MCF 10A (cell line): Measurements from ENCODE around the gene GRIN2C. TPM values are rescaled to one million over a fixed set of nuclear protein-coding genes. Genes with fewer than 3 reads are reported as not detected.

ENCODE experiments used
- BruUV-seq: library from RNA; stranded (reverse); fragments of 400-500 nt; replicated peaks from 2 replicates; lab custom pipeline; 2021; lab: Mats Ljungman, UMichigan
- CTCF ChIA-PET: fragments of 300-600 bp; sonication (Branson Sonifier 250); formaldehyde crosslinking; extraction: SDS; loops from one replicate; lab custom pipeline; 2021; ENCODE audit warnings: antibody characterized with exemption, inconsistent platforms; lab: Yijun Ruan, JAX
- POLR2A ChIA-PET: fragments of 300-600, 350-650 bp; sonication (Branson Sonifier 250); formaldehyde crosslinking; extraction: SDS; loops from one replicate; lab custom pipeline; 2020; ENCODE audit warnings: antibody characterized with exemption, inconsistent platforms; lab: Yijun Ruan, JAX
- DNase-seq: peaks from one replicate; pipeline ENCODE4 v3.0.0-alpha.2; 2018; ENCODE audit not compliant: unreplicated experiment
- H3K27ac Mint-ChIP-seq: one replicate; pipeline ENCODE4 v1.8.0; 2022; ENCODE audit warnings: mild to moderate bottlenecking, low read depth, mixed read lengths; ENCODE audit not compliant: unreplicated experiment
- H3K27me3 Mint-ChIP-seq: one replicate; pipeline ENCODE4 v1.8.0; 2022; ENCODE audit warnings: mixed read lengths; ENCODE audit not compliant: insufficient read depth, unreplicated experiment
- H3K36me3 Mint-ChIP-seq: one replicate; pipeline ENCODE4 v1.8.0; 2022; ENCODE audit warnings: mild to moderate bottlenecking, moderate library complexity, mixed read lengths; ENCODE audit not compliant: insufficient read depth, unreplicated experiment
- H3K4me1 Mint-ChIP-seq: one replicate; pipeline ENCODE4 v1.8.0; 2022; ENCODE audit warnings: mixed read lengths; ENCODE audit not compliant: insufficient read depth, unreplicated experiment
- H3K4me3 Mint-ChIP-seq: one replicate; pipeline ENCODE4 v1.8.0; 2022; ENCODE audit warnings: mild to moderate bottlenecking, moderate library complexity, mixed read lengths; ENCODE audit not compliant: unreplicated experiment
- H3K9me3 Mint-ChIP-seq: one replicate; pipeline ENCODE4 v1.8.0; 2022; ENCODE audit warnings: mixed read lengths; ENCODE audit not compliant: unreplicated experiment
- intact Hi-C: fragments of 100-400 bp; cut with micrococcal nuclease; formaldehyde crosslinking; loops from 2 replicates; pipeline ENCODE4 v1.14.1; 2022
- total RNA-seq: library from RNA; stranded (reverse); gene quantifications from 2 replicates; pipeline ENCODE4 v1.2.3, GENCODE V29; 2022
- TF ChIP-seq, protein P1 (sequence below): fragments of 200-600 bp; IDR thresholded peaks from one replicate; pipeline ENCODE4 v1.8.0; 2022; ENCODE audit warnings: antibody characterized with exemption, mild to moderate bottlenecking; ENCODE audit not compliant: unreplicated experiment

The GRIN2C gene
- total RNA-seq, 1 experiment from 2014 or later: 0.28 TPM

DNA sequence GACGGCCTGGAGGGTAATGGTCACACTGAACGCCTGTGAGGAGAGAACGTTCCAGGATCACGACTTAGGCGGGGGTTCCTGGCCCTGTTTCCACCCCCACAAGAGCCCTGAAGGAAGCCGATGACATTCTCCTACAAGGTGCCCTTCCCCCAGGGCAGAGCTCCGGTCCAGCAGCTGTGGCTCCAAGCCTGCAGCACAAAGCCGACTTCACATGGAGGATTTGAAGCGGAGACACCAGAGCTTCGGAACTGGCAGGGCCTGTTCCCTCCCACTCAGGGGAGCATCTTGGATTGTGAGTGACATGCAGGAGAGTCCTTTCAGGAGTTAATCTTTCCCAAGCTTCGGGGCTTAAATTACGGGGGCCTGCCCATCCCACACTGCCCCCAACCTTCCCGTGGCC, 28.8 kb upstream of the GRIN2C start:
- CTCF ChIA-PET: interaction anchor here (0.7 to 0.8 kb wide), 2 partner anchors 17 to 58 kb away, joined by 3 read pairs; no protein-coding TSS in a partner anchor
- H3K27ac Mint-ChIP-seq: no peak overlapping the region

DNA sequence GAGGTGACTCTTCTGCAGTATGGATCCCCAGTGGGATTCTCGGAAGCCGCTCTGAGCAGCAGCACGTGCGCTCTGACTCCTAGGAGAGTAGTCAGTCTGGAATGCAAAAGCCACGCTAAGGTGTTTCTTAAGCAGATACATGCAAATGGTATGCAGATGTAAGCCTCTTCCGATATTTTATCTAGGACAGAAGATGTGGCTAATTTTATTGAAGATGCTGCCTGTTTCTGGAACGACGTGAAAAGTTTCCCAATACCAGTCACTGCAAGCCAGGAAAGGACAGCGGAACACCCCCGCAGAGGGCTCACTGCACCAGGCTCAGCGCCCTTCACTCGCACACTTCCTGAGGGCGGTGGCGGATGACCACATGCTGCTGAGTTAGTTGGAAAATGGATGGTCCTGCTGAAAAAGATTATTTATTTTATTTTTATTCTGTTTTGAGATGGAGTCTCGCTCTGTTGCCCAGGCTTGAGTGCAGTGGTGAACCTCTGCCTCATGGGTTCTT, 23.6 kb upstream of the GRIN2C start:
- Mint-ChIP-seq H3K4me3 (no peak overlapping the region), H3K4me1 (peaks cover 4% of the 10 kb centered on the region), H3K27ac (no peak overlapping the region), H3K36me3 (no peaks in the 10 kb centered on the region), H3K9me3 (no peaks in the 10 kb centered on the region), H3K27me3 (peaks cover 17% of the 10 kb centered on the region)
- POLR2A ChIA-PET: no interaction called here
- TF ChIP-seq, protein P1, sequence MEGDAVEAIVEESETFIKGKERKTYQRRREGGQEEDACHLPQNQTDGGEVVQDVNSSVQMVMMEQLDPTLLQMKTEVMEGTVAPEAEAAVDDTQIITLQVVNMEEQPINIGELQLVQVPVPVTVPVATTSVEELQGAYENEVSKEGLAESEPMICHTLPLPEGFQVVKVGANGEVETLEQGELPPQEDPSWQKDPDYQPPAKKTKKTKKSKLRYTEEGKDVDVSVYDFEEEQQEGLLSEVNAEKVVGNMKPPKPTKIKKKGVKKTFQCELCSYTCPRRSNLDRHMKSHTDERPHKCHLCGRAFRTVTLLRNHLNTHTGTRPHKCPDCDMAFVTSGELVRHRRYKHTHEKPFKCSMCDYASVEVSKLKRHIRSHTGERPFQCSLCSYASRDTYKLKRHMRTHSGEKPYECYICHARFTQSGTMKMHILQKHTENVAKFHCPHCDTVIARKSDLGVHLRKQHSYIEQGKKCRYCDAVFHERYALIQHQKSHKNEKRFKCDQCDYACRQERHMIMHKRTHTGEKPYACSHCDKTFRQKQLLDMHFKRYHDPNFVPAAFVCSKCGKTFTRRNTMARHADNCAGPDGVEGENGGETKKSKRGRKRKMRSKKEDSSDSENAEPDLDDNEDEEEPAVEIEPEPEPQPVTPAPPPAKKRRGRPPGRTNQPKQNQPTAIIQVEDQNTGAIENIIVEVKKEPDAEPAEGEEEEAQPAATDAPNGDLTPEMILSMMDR: no peak
- no TSS peak for BruUV-seq
- no peak for DNase-seq
- intact Hi-C loops: no loop called here
- CTCF ChIA-PET: no interaction called here

More for the DNA sequence above, 28.8 kb upstream of the GRIN2C start:
- intact Hi-C loops: no loop called here
- no peak overlapping the region for H3K4me3 Mint-ChIP-seq
- no TSS peak for BruUV-seq
- DNase-seq: no peak
- TF ChIP-seq, protein P1: no peak
- no peaks in the 10 kb centered on the region for H3K36me3 Mint-ChIP-seq
- H3K9me3 Mint-ChIP-seq: no peaks in the 10 kb centered on the region
- POLR2A ChIA-PET: interaction anchor here (0.6 to 2.1 kb wide), 2 partner anchors 15 to 88 kb away, joined by 3 to 8 read pairs; partner anchors contain the start of gene FDXR
- H3K4me1 Mint-ChIP-seq: no peaks in the 10 kb centered on the region
- peaks cover 32% of the 10 kb centered on the region for H3K27me3 Mint-ChIP-seq

DNA sequence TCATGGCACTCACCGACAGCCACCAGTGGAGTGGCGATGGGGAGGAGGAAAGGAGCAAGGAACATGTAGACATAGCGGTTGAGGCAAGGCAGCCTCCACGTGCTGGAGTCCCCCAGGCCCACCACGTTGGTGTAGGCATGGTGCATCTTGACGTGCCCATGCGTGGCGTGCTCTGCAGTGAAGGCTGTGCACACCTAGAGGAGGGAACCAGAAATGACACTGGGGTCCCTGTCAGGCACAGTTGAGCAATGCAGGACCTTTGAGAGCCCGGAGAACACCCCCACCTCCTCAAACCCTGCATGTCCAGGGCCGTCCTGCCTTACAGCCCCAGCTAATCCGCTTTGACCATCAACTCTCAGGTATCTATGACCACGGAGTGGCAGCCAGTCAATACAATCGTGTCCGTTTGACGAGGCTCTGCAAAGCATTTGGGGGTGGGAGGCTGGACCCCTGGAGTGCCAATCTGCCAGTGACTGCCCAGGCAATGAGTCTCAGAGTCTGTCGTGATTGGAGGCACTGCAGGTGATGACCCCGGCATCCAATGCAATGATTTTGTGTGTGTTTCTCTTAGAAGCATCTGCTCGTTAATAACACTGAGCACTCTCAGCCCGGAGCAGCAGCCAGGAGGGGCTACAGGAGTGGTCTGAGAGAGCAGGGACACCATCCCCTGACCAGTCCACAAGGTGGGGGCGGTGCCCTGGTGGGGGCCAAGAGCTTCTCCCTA, 23.0 kb upstream of the GRIN2C start:
- peaks cover 17% of the 10 kb centered on the region for H3K27me3 Mint-ChIP-seq
- CTCF ChIA-PET: no interaction called here

DNA sequence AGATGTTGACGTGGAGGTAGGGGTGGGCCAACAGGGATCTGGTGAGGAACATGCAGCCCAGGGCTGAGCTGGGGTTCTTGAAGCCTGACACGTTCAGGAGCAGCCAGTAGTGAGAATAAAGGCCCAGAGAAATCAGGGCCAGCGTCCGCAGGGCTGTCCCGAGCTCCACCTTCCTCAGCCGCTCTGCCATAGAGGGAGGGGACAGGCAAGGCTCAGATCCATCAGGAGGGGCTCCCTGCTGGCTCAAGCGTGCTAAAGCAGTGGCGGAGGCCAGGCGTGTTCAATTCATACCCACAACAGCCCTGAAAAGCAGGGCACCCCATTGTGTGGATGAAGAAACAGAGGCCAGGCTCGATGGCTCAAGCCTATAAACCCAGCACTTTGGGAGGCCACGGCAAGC, 21.4 kb upstream of the GRIN2C start:
- DNase-seq: no peak
- no peak overlapping the region for H3K4me3 Mint-ChIP-seq
- H3K27me3 Mint-ChIP-seq: peaks cover 7% of the 10 kb centered on the region
- H3K36me3 Mint-ChIP-seq: no peaks in the 10 kb centered on the region
- ChIA-PET POLR2A (interaction anchor here (2.1 kb wide), 1 partner anchor 8 kb away, joined by 11 read pairs; the partner anchor contains the start of gene FDXR), CTCF (interaction anchor here (0.6 kb wide), 1 partner anchor 663 kb away, joined by 3 read pairs; no protein-coding TSS in a partner anchor)
- intact Hi-C loops: no loop called here
- BruUV-seq: no TSS peak
- H3K9me3 Mint-ChIP-seq: no peaks in the 10 kb centered on the region
- no peak overlapping the region for H3K27ac Mint-ChIP-seq
- TF ChIP-seq, protein P1: no peak
- H3K4me1 Mint-ChIP-seq: peaks cover 12% of the 10 kb centered on the region

More for the DNA sequence above, 23.0 kb upstream of the GRIN2C start:
- intact Hi-C loops: no loop called here
- Mint-ChIP-seq H3K4me1 (peaks cover 10% of the 10 kb centered on the region), H3K9me3 (no peaks in the 10 kb centered on the region), H3K4me3 (no peak overlapping the region), H3K36me3 (no peaks in the 10 kb centered on the region), H3K27ac (no peak overlapping the region)
- BruUV-seq: no TSS peak
- no peak for DNase-seq
- POLR2A ChIA-PET: interaction anchor here (0.6 to 2.1 kb wide), 3 partner anchors 9 to 439 kb away, joined by 3 to 11 read pairs (median 3); partner anchors contain the start of gene FDXR
- TF ChIP-seq, protein P1: no peak
